MM.1S (cell line): ENCODE data around the gene KRT34.

Source experiments
- DNase-seq: peaks from one replicate; pipeline ENCODE4 v3.0.0-alpha.2; 2015
- H2AFZ ChIP-seq: fragments of 300-600 bp; sonication (generic); 2 replicates; pipeline ENCODE4 v1.6.0; 2016; ENCODE audit warnings: antibody characterized with exemption, low read length
- H3F3A ChIP-seq: fragments of 300-600 bp; sonication (generic); 2 replicates; pipeline ENCODE4 v1.6.1; 2016; ENCODE audit warnings: mild to moderate bottlenecking, antibody characterized with exemption, low read length, moderate library complexity, mixed read lengths; ENCODE audit not compliant: insufficient read depth
- H3K27ac ChIP-seq: fragments of 300-600 bp; sonication (generic); 2 replicates; pipeline ENCODE4 v1.5.1; 2016; ENCODE audit warnings: mild to moderate bottlenecking, low read length
- H3K27me3 ChIP-seq: fragments of 300-600 bp; sonication (generic); replicated peaks from 2 replicates; pipeline ENCODE4 v1.6.0; 2016; ENCODE audit warnings: low read length; ENCODE audit not compliant: insufficient read depth
- H3K36me3 ChIP-seq: fragments of 300-600 bp; sonication (generic); replicated peaks from 2 replicates; pipeline ENCODE4 v1.6.1; 2016; ENCODE audit warnings: mild to moderate bottlenecking, low read length, mixed read lengths; ENCODE audit not compliant: insufficient read depth
- H3K4me1 ChIP-seq: fragments of 300-600 bp; sonication (generic); 2 replicates; pipeline ENCODE4 v1.6.1; 2016; ENCODE audit warnings: low read length, mixed read lengths
- H3K4me2 ChIP-seq: fragments of 300-600 bp; sonication (generic); 2 replicates; pipeline ENCODE4 v1.6.0; 2016; ENCODE audit warnings: low read depth, low read length
- H3K4me3 ChIP-seq: fragments of 300-600 bp; sonication (generic); 2 replicates; pipeline ENCODE4 v1.5.1; 2016; ENCODE audit warnings: low read length, mixed read lengths
- H3K79me2 ChIP-seq: fragments of 300-600 bp; sonication (generic); 2 replicates; pipeline ENCODE4 v1.6.1; 2016; ENCODE audit warnings: mixed run types, low read length, mixed read lengths
- H3K9ac ChIP-seq: fragments of 300-600 bp; sonication (generic); 2 replicates; pipeline ENCODE4 v1.6.1; 2016; ENCODE audit warnings: low read length, mixed read lengths
- H3K9me2 ChIP-seq: fragments of 300-600 bp; sonication (generic); replicated peaks from 2 replicates; pipeline ENCODE4 v1.6.1; 2016; ENCODE audit warnings: mild to moderate bottlenecking, low read length, mixed read lengths; ENCODE audit not compliant: insufficient read depth
- H3K9me3 ChIP-seq: fragments of 300-600 bp; sonication (generic); replicated peaks from 2 replicates; pipeline ENCODE4 v1.6.1; 2016; ENCODE audit warnings: mild to moderate bottlenecking, low read length, mixed read lengths; ENCODE audit not compliant: insufficient read depth
- H4K20me1 ChIP-seq: fragments of 300-600 bp; sonication (generic); 2 replicates; pipeline ENCODE4 v1.6.1; 2016; ENCODE audit warnings: mild to moderate bottlenecking, low read length, moderate library complexity, mixed read lengths; ENCODE audit not compliant: insufficient read depth
- CTCF ChIP-seq: fragments of 300-600 bp; sonication (generic); IDR thresholded peaks from 2 replicates; pipeline ENCODE4 v1.5.1; 2016; ENCODE audit warnings: antibody characterized with exemption, low read length, mixed read lengths
- EZH2 ChIP-seq: fragments of 300-600 bp; sonication (generic); optimal IDR thresholded peaks from 2 replicates; pipeline ENCODE3; 2017; ENCODE audit warnings: low read depth, mild to moderate bottlenecking, antibody characterized with exemption, low read length, mixed read lengths
- EZH2phosphoT487 ChIP-seq: fragments of 300-600 bp; sonication (generic); IDR thresholded peaks from 2 replicates; pipeline ENCODE4 v1.6.1; 2018; ENCODE audit warnings: antibody characterized with exemption, low read length

Gene KRT34

GRCh38 chr17:41333836-41334235 lies 48.3 kb downstream of the KRT34 start:
- H3K9ac ChIP-seq: no peak overlapping the region
- no peak for DNase-seq
- no peaks in the 10 kb centered on the region for H4K20me1 ChIP-seq
- H3K9me3 ChIP-seq: no peaks in the 10 kb centered on the region
- no peaks in the 10 kb centered on the region for H3F3A ChIP-seq
- H3K27me3 ChIP-seq: peaks cover 14% of the 10 kb centered on the region; the same call in 1 of the 2 replicates
- TF ChIP-seq CTCF: no peak
- TF ChIP-seq EZH2: no peak
- TF ChIP-seq EZH2phosphoT487: no peak
- no peak overlapping the region for H3K27ac ChIP-seq
- H3K79me2 ChIP-seq: no peaks in the 10 kb centered on the region
- 0 out of 2 replicates have a peak, but pooled peaks cover 2% of the 10 kb centered on the region for H3K4me1 ChIP-seq
- no peak overlapping the region for H3K4me2 ChIP-seq
- H3K4me3 ChIP-seq: no peak overlapping the region
- no peaks in the 10 kb centered on the region for H3K9me2 ChIP-seq
- H3K36me3 ChIP-seq: no peaks in the 10 kb centered on the region
- no peak overlapping the region for H2AFZ ChIP-seq

- Histone ChIP-seq H3K36me3 (no peaks in the 10 kb centered on the region), H3F3A (no peaks in the 10 kb centered on the region), H3K4me3 (no peak overlapping the region), H2AFZ (no peak overlapping the region), H3K4me1 (no peaks in the 10 kb centered on the region), H3K27ac (no peak overlapping the region), H3K9me3 (no peaks in the 10 kb centered on the region), H3K9ac (no peak overlapping the region), H4K20me1 (no peaks in the 10 kb centered on the region), H3K79me2 (no peaks in the 10 kb centered on the region), H3K4me2 (no peak overlapping the region), H3K27me3 (peaks cover 14% of the 10 kb centered on the region; the same call in 1 of the 2 replicates), H3K9me2 (no peaks in the 10 kb centered on the region)
- no peak for DNase-seq
- no peak for TF ChIP-seq EZH2
- TF ChIP-seq EZH2phosphoT487: no peak
- no peak for TF ChIP-seq CTCF
These were observed 49.0 kb downstream of the KRT34 start for GRCh38 chr17:41333098-41333497.

GRCh38 chr17:41332239-41332638 lies 49.9 kb downstream of the KRT34 start:
- Histone ChIP-seq H3K27ac (no peak overlapping the region), H2AFZ (no peak overlapping the region), H3F3A (no peaks in the 10 kb centered on the region), H3K36me3 (no peaks in the 10 kb centered on the region), H3K27me3 (peaks cover 8% of the 10 kb centered on the region; the same call in 1 of the 2 replicates), H3K4me2 (no peak overlapping the region), H3K9me2 (no peaks in the 10 kb centered on the region), H3K4me1 (no peaks in the 10 kb centered on the region), H4K20me1 (no peaks in the 10 kb centered on the region), H3K9me3 (no peaks in the 10 kb centered on the region), H3K79me2 (no peaks in the 10 kb centered on the region), H3K9ac (no peak overlapping the region), H3K4me3 (no peak overlapping the region)
- no peak for DNase-seq
- TF ChIP-seq CTCF (no peak), EZH2phosphoT487 (no peak)
